Measurements from ENCODE around the gene SPRYD3.

SPRYD3 gene

GRCh38 chr12:53055471-53056266 is 23.5 kb downstream of the SPRYD3 start:
- H3K27ac Mint-ChIP-seq, result no peak overlapping the region

DNA sequence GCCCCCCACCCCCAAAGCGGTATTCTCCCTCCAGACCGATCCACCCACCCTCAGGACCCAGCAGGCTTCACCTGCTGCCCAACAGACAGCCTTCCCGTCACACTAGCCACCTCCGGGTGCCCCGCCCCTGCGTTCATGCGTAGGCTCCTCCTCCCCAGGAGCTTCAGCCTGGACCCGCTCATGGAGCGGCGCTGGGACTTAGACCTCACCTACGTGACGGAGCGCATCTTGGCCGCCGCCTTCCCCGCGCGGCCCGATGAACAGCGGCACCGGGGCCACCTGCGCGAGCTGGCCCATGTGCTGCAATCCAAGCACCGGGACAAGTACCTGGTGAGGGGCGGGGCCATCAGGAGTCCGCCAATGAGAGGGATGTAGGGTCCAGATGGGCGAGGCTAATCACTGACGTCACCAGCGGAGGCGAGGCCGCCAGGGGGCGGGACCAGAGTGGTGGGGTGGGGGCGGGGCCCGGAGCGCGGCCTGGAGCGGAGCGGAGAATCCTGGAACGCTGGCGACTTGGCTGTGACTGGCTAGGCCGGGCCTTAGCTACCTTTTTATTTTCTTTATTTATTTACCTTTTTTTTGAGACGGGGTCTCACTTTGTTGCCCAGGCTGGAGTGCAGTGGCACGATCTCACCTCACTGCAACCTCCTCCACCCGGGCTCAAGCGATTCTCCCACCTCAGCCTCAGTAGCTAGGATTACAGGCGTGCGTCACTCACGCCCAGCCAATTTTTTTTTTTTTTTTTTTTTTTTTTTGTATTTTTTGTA is 24.9 kb downstream of the SPRYD3 start:
- Mint-ChIP-seq H3K9me3 (no peaks in the 10 kb centered on the region), H3K4me3 (peak overlapping the region; percentile 92), H3K27me3 (no peaks in the 10 kb centered on the region), H3K36me3 (ENCODE audit: low read depth) (no peaks in the 10 kb centered on the region), H3K27ac (peak overlapping the region; percentile 89), H3K4me1 (peaks cover 11% of the 10 kb centered on the region)
- DNase-seq, result peak; percentile 92
- peak; percentile 87 for ATAC-seq

More at GRCh38 chr12:53055471-53056266, 23.5 kb downstream of the SPRYD3 start:
- Mint-ChIP-seq H3K27me3 (no peaks in the 10 kb centered on the region), H3K36me3 (ENCODE audit: low read depth) (no peaks in the 10 kb centered on the region), H3K9me3 (no peaks in the 10 kb centered on the region), H3K4me1 (peaks cover 7% of the 10 kb centered on the region), H3K4me3 (peak overlapping the region; percentile 26)
- DNase-seq (no peak), ATAC-seq (no peak)

DNA sequence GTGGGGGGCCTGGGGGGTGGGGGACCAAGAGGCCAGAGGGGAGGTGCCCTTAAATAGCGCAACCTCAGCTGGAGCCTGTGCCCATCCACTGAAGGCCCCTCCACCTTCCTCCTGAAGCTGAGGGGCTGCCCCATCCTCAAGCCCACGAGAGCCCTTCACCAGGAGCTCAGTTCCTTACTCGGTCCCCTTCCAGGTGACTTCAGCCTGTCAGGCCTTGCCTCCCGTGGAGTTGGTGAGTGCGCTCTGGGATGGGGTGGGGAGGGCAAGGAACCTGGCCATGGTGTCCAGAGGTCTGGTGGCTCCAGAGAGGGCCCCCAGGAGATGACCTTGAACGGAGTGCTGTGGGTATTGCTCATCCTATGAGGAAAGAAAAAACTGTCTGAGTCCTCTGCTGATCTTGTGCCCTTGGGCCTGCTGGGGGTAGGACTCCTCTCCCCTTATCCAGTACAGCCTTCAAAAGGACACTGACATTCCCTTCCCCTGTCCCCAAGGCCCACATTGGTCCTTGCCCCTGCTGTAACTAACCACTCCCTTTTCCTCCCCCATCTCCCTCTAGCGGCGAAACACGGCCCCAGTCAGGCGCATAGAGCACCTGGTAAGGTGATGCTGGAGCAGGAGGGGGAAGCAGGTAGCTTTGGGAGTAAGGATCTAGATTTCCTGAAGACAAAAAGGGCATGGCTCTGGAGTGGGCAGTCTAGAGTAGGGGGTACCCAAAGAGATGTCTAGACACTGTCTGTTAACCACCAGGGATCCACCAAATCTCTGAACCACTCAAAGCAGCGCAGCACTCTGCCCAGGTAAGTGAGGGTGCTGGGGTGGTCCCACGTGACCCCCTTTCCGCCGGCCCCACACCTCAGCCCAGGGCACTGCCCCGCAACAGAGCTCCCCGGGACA is 25.7 kb downstream of the SPRYD3 start:
- peaks cover 19% of the 10 kb centered on the region for H3K4me1 Mint-ChIP-seq
- no peaks in the 10 kb centered on the region for H3K9me3 Mint-ChIP-seq
- H3K27me3 Mint-ChIP-seq, result no peaks in the 10 kb centered on the region
- H3K4me3 Mint-ChIP-seq, result peak overlapping the region; percentile 92
- H3K36me3 Mint-ChIP-seq (ENCODE audit: low read depth), result no peaks in the 10 kb centered on the region
- ATAC-seq (peak; percentile 2), DNase-seq (peak; percentile 62)
- peak overlapping the region; percentile 89 for H3K27ac Mint-ChIP-seq

GRCh38 chr12:53052419-53053217 is 26.6 kb downstream of the SPRYD3 start:
- Mint-ChIP-seq H3K9me3 (no peaks in the 10 kb centered on the region), H3K4me1 (peaks cover 23% of the 10 kb centered on the region), H3K36me3 (ENCODE audit: low read depth) (no peaks in the 10 kb centered on the region), H3K4me3 (no peak overlapping the region), H3K27ac (no peak overlapping the region), H3K27me3 (no peaks in the 10 kb centered on the region)
- ATAC-seq, result no peak
- DNase-seq, result no peak

DNA sequence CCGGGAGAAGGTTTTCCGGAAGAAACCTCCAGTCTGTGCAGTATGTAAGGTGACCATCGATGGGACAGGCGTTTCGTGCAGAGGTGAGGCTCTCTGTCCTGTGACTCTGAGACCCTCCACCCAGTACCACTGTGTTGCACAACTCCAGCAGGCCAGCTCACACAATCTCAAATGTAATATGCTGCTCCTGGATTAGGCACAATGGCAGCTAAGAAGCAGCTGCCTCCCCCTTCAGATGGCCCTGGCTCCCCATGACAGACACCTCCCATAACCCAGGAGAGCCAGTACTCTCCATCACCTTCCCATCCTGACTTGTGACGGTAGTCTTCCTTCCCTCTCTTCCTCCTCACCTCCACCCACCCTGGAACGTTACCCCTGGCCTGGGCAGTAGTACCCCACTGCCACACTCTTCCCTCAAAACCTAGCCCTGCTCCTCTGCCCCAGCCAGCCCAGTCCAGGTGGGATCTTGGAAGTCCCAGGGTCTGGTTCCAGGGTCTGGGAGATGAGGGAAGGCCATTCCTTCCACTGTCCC is 27.2 kb downstream of the SPRYD3 start:
- H3K27me3 Mint-ChIP-seq, result no peaks in the 10 kb centered on the region
- DNase-seq (no peak), ATAC-seq (no peak)
- no peak overlapping the region for H3K4me3 Mint-ChIP-seq
- H3K9me3 Mint-ChIP-seq, result no peaks in the 10 kb centered on the region
- H3K4me1 Mint-ChIP-seq, result peaks cover 23% of the 10 kb centered on the region
- no peaks in the 10 kb centered on the region for H3K36me3 Mint-ChIP-seq (ENCODE audit: low read depth)
- H3K27ac Mint-ChIP-seq, result no peak overlapping the region

- no peaks in the 10 kb centered on the region for H3K27me3 Mint-ChIP-seq
- no peak for ATAC-seq
- no peak overlapping the region for H3K4me3 Mint-ChIP-seq
- no peaks in the 10 kb centered on the region for H3K9me3 Mint-ChIP-seq
- no peak for DNase-seq
- peaks cover 27% of the 10 kb centered on the region for H3K4me1 Mint-ChIP-seq
- H3K27ac Mint-ChIP-seq, result no peak overlapping the region
- no peaks in the 10 kb centered on the region for H3K36me3 Mint-ChIP-seq (ENCODE audit: low read depth)
Measured at GRCh38 chr12:53051058-53051880, 27.9 kb downstream of the SPRYD3 start.

- Mint-ChIP-seq H3K36me3 (ENCODE audit: low read depth) (no peaks in the 10 kb centered on the region), H3K27ac (no peak overlapping the region), H3K4me1 (peaks cover 34% of the 10 kb centered on the region), H3K9me3 (no peaks in the 10 kb centered on the region), H3K4me3 (no peak overlapping the region), H3K27me3 (no peaks in the 10 kb centered on the region)
- ATAC-seq (no peak), DNase-seq (no peak)
Measured at GRCh38 chr12:53050426-53051057, 28.6 kb downstream of the SPRYD3 start.

- Mint-ChIP-seq H3K4me3 (no peak within 1 kb of the TSS), H3K9me3 (no peaks in the 10 kb centered on the region), H3K27me3 (no peaks in the 10 kb centered on the region), H3K36me3 (ENCODE audit: low read depth) (no peaks in the 10 kb centered on the region), H3K27ac (no peak within 1 kb of the TSS), H3K4me1 (peaks cover 38% of the 10 kb centered on the region)
- DNase-seq, result no peak
- no peak for ATAC-seq
Measured at GRCh38 chr12:53049571-53050318, 29.4 kb downstream of the SPRYD3 start, which contains the start of gene TNS2. Gene TNS2 (plus strand): TSS chr12:53050065. CDS start chr12:53050186, 121 bp downstream.

DNA sequence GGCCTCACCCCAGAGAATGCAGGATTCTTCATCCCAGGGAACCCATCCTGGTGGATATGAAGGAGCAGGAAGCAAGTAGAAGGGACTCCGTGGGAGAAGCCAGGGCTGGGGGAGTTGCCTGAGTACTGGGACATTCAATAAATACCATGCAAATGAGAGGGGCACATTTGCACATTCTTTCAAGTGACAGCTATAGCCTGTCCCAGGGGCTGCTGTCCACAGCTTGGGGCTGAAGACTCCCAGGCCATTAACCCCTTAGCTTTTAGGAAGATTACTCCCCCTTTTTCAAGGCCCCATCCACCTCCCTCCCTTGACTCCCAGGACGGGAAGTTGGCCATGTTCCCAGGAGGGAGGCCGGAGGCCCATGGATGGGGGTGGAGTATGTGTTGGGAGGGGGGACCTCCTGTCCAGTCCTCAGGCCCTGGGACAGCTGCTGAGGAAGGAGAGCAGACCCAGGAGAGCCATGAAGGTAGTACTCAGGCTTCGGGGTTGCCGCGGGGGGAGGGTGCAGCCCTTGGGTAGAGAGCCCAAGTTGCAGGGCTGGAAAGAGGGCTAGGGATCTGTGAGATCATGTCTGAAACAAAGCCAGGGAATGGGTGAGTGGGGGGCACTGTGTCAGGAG is 30.3 kb downstream of the SPRYD3 start:
- DNase-seq (no peak), ATAC-seq (no peak)
- Mint-ChIP-seq H3K4me1 (peaks cover 36% of the 10 kb centered on the region), H3K36me3 (ENCODE audit: low read depth) (no peaks in the 10 kb centered on the region), H3K4me3 (no peak overlapping the region), H3K9me3 (no peaks in the 10 kb centered on the region), H3K27me3 (no peaks in the 10 kb centered on the region), H3K27ac (no peak overlapping the region)

- no peak overlapping the region for H3K27ac Mint-ChIP-seq
- H3K27me3 Mint-ChIP-seq, result no peaks in the 10 kb centered on the region
- peak overlapping the region; percentile 45 for H3K4me3 Mint-ChIP-seq
- no peaks in the 10 kb centered on the region for H3K9me3 Mint-ChIP-seq
- H3K36me3 Mint-ChIP-seq (ENCODE audit: low read depth), result no peaks in the 10 kb centered on the region
- ATAC-seq, result no peak
- H3K4me1 Mint-ChIP-seq, result peaks cover 32% of the 10 kb centered on the region
- DNase-seq, result no peak
Measured at GRCh38 chr12:53048033-53048779, 31.0 kb downstream of the SPRYD3 start.
